DND-41 (cell line): ENCODE measurements around the gene LCN1.

Experiments used
- CTCF ChIP-seq: IDR thresholded peaks from 2 replicates; pipeline ENCODE4 v1.5.1; 2012; ENCODE audit warnings: borderline replicate concordance, low read length, moderate library complexity, mild to moderate bottlenecking; ENCODE audit not compliant: poor library complexity, severe bottlenecking; ENCODE audit errors: extremely low read depth
- EZH2 ChIP-seq: IDR thresholded peaks from 3 replicates; pipeline ENCODE4 v1.6.1; 2012; ENCODE audit warnings: borderline replicate concordance, low read depth, mild to moderate bottlenecking, moderate library complexity, low read length, inconsistent platforms; ENCODE audit not compliant: severe bottlenecking

DNA sequence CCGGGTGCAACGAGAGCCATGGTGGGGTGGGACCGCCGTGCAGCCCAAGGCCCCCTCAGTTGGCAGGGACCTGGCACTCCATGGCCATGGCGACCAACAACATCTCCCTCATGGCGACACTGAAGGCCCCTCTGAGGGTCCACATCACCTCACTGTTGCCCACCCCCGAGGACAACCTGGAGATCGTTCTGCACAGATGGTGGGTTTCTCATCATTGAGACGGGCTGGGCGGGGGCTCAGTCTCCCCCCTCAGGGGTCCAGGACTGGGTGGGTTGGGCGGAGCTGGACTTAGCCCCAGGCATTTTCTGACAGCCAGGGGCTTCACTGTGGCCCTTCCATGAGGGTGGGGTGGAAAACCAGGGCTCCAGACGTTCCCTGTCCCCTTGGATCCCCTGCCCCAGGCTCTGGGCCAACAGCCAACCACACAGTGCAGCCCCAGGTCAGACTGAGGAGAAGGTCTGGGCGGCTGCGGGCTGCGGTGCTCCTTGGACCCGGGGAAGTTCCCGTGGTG, 41.0 kb downstream of the LCN1 start:
- TF ChIP-seq EZH2: no peak
- no peak for TF ChIP-seq CTCF
